ENCODE measurements around the gene NRBF2. TPM values are rescaled to one million over a fixed set of nuclear protein-coding genes. Genes with fewer than 3 reads are reported as not detected.
"Not testable (repeated sequence)": the region's sequence is repeated elsewhere in the genome, so short reads cannot be mapped to it uniquely, and the experiment has no call there.

The NRBF2 gene
- total RNA-seq, 4 donors from 2014 or later = 8.6 to 17.2 (median 12.3) TPM

- TF ChIP-seq EP300 (IDR thresholded peaks at IDR 0.05) (no peak), POLR2A (IDR thresholded peaks at IDR 0.05) (no peak), CTCF (IDR thresholded peaks at IDR 0.05) (no peak), POLR2AphosphoS5 (IDR thresholded peaks at IDR 0.05) (no peak)
- peaks cover 0 to 34% (median 0%) of the 10 kb centered on the region in 3 donors for H3K4me1 ChIP-seq
- no peaks in the 10 kb centered on the region for H3K27me3 ChIP-seq
- ATAC-seq = no peak
- no peaks in the 10 kb centered on the region for H3K9me3 ChIP-seq
- H3K36me3 ChIP-seq = peaks cover 0 to 18% of the 10 kb centered on the region in 2 donors
- no peak overlapping the region for H3K4me3 ChIP-seq
- H3K27ac ChIP-seq = no peak overlapping the region
Observed at GRCh38 chr10:63145782-63146181, 12.7 kb downstream of the NRBF2 start.

- H3K9me3 ChIP-seq = no peaks in the 10 kb centered on the region
- peaks cover 0 to 34% (median 0%) of the 10 kb centered on the region in 3 donors for H3K4me1 ChIP-seq
- TF ChIP-seq POLR2AphosphoS5 (IDR thresholded peaks at IDR 0.05) (no peak), POLR2A (IDR thresholded peaks at IDR 0.05) (no peak), EP300 (IDR thresholded peaks at IDR 0.05) (no peak), CTCF (IDR thresholded peaks at IDR 0.05) (no peak)
- peaks cover 0 to 20% of the 10 kb centered on the region in 2 donors for H3K36me3 ChIP-seq
- no peaks in the 10 kb centered on the region for H3K27me3 ChIP-seq
- H3K4me3 ChIP-seq = no peak overlapping the region
- no peak for ATAC-seq
- H3K27ac ChIP-seq = no peak overlapping the region
Observed at GRCh38 chr10:63146503-63146902, 13.4 kb downstream of the NRBF2 start.

GRCh38 chr10:63150745-63151144 lies 17.6 kb downstream of the NRBF2 start:
- H3K27ac ChIP-seq = no peak overlapping the region
- WGBS, 2 donors (ENCODE audit: low coverage in 1 of 2) = 92 to 100% methylated on average over 3 of the region's 4 CpGs
- peaks cover 0 to 17% (median 0%) of the 10 kb centered on the region in 3 donors for H3K4me1 ChIP-seq
- no peaks in the 10 kb centered on the region for H3K27me3 ChIP-seq
- H3K9me3 ChIP-seq = no peaks in the 10 kb centered on the region
- ATAC-seq = no peak
- H3K36me3 ChIP-seq = peaks cover 0 to 59% of the 10 kb centered on the region in 2 donors
- TF ChIP-seq POLR2AphosphoS5 (IDR thresholded peaks at IDR 0.05) (no peak), EP300 (IDR thresholded peaks at IDR 0.05) (no peak)
- no peak overlapping the region for H3K4me3 ChIP-seq

GRCh38 chr10:63153868-63154545 lies 20.9 kb downstream of the NRBF2 start:
- not testable (repeated sequence) for H3K27me3 ChIP-seq, H3K9me3 ChIP-seq, H3K4me3 ChIP-seq
- WGBS, 2 donors (ENCODE audit: low coverage in 1 of 2) = 49 to 74% methylated on average over 8 to 9 of the region's 9 CpGs
- Histone ChIP-seq H3K27ac (peak overlapping the region in 3 of 4 donors; percentile 41 to 56 (median 43)), H3K36me3 (peaks cover 0 to 52% of the 10 kb centered on the region in 2 donors), H3K4me1 (peaks cover 0 to 15% (median 0%) of the 10 kb centered on the region in 3 donors)
- ATAC-seq = peak; percentile 65

GRCh38 chr10:63154546-63155387 lies 21.6 kb downstream of the NRBF2 start:
- no peak for TF ChIP-seq POLR2A (IDR thresholded peaks at IDR 0.05)
- TF ChIP-seq CTCF (IDR thresholded peaks at IDR 0.05) = no peak
- TF ChIP-seq POLR2AphosphoS5 (IDR thresholded peaks at IDR 0.05) = no peak
- no peak for TF ChIP-seq EP300 (IDR thresholded peaks at IDR 0.05)
- Histone ChIP-seq H3K4me1 (peaks cover 0 to 15% (median 0%) of the 10 kb centered on the region in 3 donors), H3K4me3 (no peak overlapping the region), H3K9me3 (no peaks in the 10 kb centered on the region), H3K36me3 (peaks cover 0 to 50% of the 10 kb centered on the region in 2 donors), H3K27ac (peak overlapping the region in 1 of 4 donors; percentile 41), H3K27me3 (no peaks in the 10 kb centered on the region)
- 71 to 73% methylated on average over 6 of the region's 6 CpGs for WGBS, 2 donors (ENCODE audit: low coverage in 1 of 2)
- no peak for ATAC-seq
